Measurements from ENCODE around the gene LHX6.

LHX6 gene

GRCh38 chr9:122274055-122274454, 45.3 kb upstream of the LHX6 start:
- no peak overlapping the region for H3K9ac ChIP-seq (ENCODE audit: low read length)
- no peaks in the 10 kb centered on the region for H3K4me1 ChIP-seq (ENCODE audit: low read length)
- DNase-seq, result no peak
- no peaks in the 10 kb centered on the region for H3K9me3 ChIP-seq (replicated peaks; ENCODE audit: insufficient read depth, low read length)
- peaks cover 94% of the 10 kb centered on the region for H3K79me2 ChIP-seq (ENCODE audit: low read length)
- H3K9me2 ChIP-seq (replicated peaks; ENCODE audit: insufficient read depth, low read length), result no peaks in the 10 kb centered on the region
- peaks cover 5% of the 10 kb centered on the region for H3K36me3 ChIP-seq (replicated peaks; ENCODE audit: insufficient read depth, low read length)
- no peaks in the 10 kb centered on the region for H3F3A ChIP-seq (ENCODE audit: insufficient read depth, low read length)
- no peak overlapping the region for H3K27ac ChIP-seq (ENCODE audit: low read length)
- H4K20me1 ChIP-seq (ENCODE audit: insufficient read depth, low read length), result no peaks in the 10 kb centered on the region; the same call in 1 of the 2 replicates
- H3K27me3 ChIP-seq (replicated peaks; ENCODE audit: insufficient read depth, low read length), result no peaks in the 10 kb centered on the region
- no peak overlapping the region for H2AFZ ChIP-seq (ENCODE audit: low read length)
- TF ChIP-seq CTCF (IDR thresholded peaks at IDR 0.05; ENCODE audit: low read length), result no peak
- TF ChIP-seq EZH2 (optimal IDR thresholded peaks at IDR 0.05; ENCODE audit: low read depth, low read length), result no peak
- H3K4me3 ChIP-seq (ENCODE audit: low read length), result no peak overlapping the region
- no peak overlapping the region for H3K4me2 ChIP-seq (ENCODE audit: low read depth, low read length)

DNA sequence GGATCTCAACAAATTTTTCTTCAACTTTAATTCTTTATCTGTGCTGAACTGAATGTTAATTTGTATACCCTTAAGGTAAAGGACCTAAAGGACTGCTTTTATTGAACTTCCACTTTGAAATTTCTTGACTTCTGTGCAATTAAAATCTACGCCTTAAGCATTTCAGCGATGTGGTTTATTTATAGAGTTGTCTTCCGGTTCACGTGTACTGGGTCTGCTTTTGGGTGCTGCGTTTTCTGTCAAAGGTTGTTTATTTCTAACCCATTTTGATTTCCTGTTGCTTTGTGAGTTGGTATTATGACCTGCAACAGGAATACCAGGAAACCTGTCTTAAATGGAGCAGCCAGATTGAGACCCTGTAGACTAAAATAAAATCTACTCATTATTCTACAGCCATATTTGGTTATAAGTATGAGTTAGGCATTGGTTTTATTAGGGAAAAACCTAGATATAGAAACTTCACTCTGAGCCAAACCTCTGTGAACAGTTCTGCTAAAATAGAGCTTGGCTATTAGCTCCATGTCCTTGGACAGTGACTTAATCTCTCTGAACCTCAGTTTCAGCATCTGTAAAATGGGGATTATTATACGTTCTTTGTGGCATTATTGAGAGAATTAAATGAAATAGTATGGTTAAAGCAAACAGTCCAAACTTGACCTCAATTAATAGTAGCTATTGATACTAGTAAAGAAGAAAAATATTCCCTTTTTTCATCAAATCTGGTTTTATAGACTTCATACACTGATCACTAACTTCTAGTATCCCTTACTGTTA, 39.5 kb upstream of the LHX6 start:
- TF ChIP-seq CTCF (IDR thresholded peaks at IDR 0.05; ENCODE audit: low read length) (no peak), EZH2 (optimal IDR thresholded peaks at IDR 0.05; ENCODE audit: low read depth, low read length) (no peak), EZH2phosphoT487 (IDR thresholded peaks at IDR 0.05; ENCODE audit: low read length) (no peak)
- Histone ChIP-seq H2AFZ (ENCODE audit: low read length) (no peak overlapping the region), H3K36me3 (replicated peaks; ENCODE audit: insufficient read depth, low read length) (no peaks in the 10 kb centered on the region), H3K27ac (ENCODE audit: low read length) (no peak overlapping the region), H3K4me2 (ENCODE audit: low read depth, low read length) (no peak overlapping the region), H3F3A (ENCODE audit: insufficient read depth, low read length) (peaks cover 10% of the 10 kb centered on the region; the same call in 1 of the 2 replicates), H3K79me2 (ENCODE audit: low read length) (peaks cover 85% of the 10 kb centered on the region), H3K9me2 (replicated peaks; ENCODE audit: insufficient read depth, low read length) (no peaks in the 10 kb centered on the region), H3K9me3 (replicated peaks; ENCODE audit: insufficient read depth, low read length) (no peaks in the 10 kb centered on the region), H3K4me3 (ENCODE audit: low read length) (no peak overlapping the region), H3K9ac (ENCODE audit: low read length) (no peak overlapping the region), H3K4me1 (ENCODE audit: low read length) (peaks cover 14% of the 10 kb centered on the region; the same call in 1 of the 2 replicates), H3K27me3 (replicated peaks; ENCODE audit: insufficient read depth, low read length) (no peaks in the 10 kb centered on the region), H4K20me1 (ENCODE audit: insufficient read depth, low read length) (no peaks in the 10 kb centered on the region)
- no peak for DNase-seq

DNA sequence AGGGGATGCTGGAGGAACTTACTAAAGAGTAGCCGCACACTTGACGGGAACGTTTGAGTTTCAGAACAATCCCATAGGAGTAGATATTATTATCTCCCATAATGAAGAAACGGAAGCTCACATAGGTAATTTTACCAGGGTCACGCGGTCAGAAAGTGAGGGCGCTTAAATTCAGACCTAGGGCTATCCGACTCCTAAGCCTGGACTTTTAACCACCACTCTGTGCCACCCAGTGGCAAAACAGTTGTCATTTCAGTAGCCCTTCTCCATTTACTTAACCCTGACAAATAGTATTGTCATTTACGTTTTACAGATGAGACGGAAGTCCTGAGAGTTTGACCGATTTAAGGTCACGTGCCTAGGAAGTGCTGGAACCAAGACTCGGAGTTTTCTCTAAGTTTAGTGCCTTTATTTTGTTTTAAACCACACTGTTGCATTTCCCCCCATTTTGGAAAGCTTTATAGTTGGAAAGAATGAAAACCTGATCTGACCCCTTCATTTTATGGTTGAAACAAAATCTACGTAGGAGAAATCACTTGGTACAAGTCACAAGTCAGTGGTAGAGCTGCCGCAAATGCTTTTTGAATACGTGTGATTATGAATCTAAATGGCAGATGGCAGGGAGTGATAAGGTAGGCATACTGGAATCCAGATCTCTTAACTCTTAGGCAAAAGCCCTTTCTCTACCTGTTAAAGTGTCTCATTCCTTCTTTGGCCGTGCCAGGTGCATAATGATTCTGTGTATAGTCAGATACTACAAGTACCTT, 36.6 kb upstream of the LHX6 start:
- Histone ChIP-seq H3K27me3 (replicated peaks; ENCODE audit: insufficient read depth, low read length) (no peaks in the 10 kb centered on the region), H4K20me1 (ENCODE audit: insufficient read depth, low read length) (no peaks in the 10 kb centered on the region), H3K4me3 (ENCODE audit: low read length) (peak overlapping the region; percentile 92), H3K9ac (ENCODE audit: low read length) (peak overlapping the region; percentile 95), H2AFZ (ENCODE audit: low read length) (peak overlapping the region; percentile 84), H3K27ac (ENCODE audit: low read length) (peak overlapping the region; percentile 91), H3F3A (ENCODE audit: insufficient read depth, low read length) (peaks cover 10% of the 10 kb centered on the region; the same call in 1 of the 2 replicates), H3K9me3 (replicated peaks; ENCODE audit: insufficient read depth, low read length) (no peaks in the 10 kb centered on the region), H3K4me2 (ENCODE audit: low read depth, low read length) (peak overlapping the region; percentile 92), H3K36me3 (replicated peaks; ENCODE audit: insufficient read depth, low read length) (no peaks in the 10 kb centered on the region; the same call in 1 of the 2 replicates), H3K79me2 (ENCODE audit: low read length) (peaks cover 82% of the 10 kb centered on the region), H3K4me1 (ENCODE audit: low read length) (peaks cover 14% of the 10 kb centered on the region; the same call in 1 of the 2 replicates), H3K9me2 (replicated peaks; ENCODE audit: insufficient read depth, low read length) (no peaks in the 10 kb centered on the region)
- DNase-seq, result peak; percentile 57
- TF ChIP-seq EZH2phosphoT487 (IDR thresholded peaks at IDR 0.05; ENCODE audit: low read length), result no peak
- TF ChIP-seq CTCF (IDR thresholded peaks at IDR 0.05; ENCODE audit: low read length), result peak; percentile 11; the same call in 1 of the 2 replicates
- TF ChIP-seq EZH2 (optimal IDR thresholded peaks at IDR 0.05; ENCODE audit: low read depth, low read length), result no peak

Measured in MM.1S (cell line).